Measurements from ENCODE around the gene MEP1A. TPM values are rescaled to one million over a fixed set of nuclear protein-coding genes. Genes with fewer than 3 reads are reported as not detected.

Gene MEP1A
- polyA plus RNA-seq, 3 donors from 2014 or later = not detected

DNA sequence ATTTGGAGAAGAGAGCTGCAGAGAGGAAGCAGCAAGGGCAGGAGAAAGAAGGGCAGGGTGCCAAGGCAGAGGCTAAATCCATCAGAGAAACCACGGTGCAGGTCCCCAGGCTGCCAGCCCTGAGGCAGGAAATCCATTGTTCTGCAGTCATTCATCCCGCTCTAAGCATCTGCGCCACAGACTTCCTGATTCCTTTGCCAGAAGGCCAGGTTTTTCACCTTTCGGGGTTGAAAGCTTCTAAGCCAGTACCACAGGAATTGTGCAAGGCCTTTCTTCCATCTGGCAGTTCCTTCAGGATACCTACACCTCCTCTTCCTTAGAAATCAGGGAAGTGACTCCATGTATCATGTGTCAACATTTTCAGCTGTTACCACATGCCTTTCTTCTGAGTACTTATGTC lies 82.9 kb downstream of the MEP1A start:
- Mint-ChIP-seq H3K4me3 (no peak overlapping the region), H3K4me1 (no peaks in the 10 kb centered on the region), H3K27ac (no peak overlapping the region), H3K27me3 (ENCODE audit: low read depth in 3 of 3) (peaks cover 0 to 4% (median 2%) of the 10 kb centered on the region in 3 donors), H3K36me3 (no peaks in the 10 kb centered on the region), H3K9me3 (no peaks in the 10 kb centered on the region)
- DNase-seq = no peak

DNA sequence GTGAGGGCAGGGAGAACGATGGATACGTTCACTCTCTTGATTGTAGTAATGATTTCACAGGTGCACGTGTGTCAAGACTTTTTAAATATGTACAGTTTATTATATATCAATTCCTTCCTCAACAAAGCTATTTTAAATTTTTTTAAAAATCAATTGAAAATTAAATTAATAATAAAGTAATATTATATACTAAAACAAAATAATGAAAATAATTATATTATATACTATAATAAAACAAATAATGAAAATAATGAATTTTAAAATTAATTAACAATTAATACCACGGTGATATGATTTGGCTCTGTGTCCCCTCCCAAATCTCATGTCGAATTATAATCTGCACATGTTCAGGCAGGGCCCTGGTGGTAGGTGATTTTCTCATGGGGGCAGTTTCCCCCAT lies 85.8 kb downstream of the MEP1A start:
- Mint-ChIP-seq H3K4me3 (no peak overlapping the region), H3K27ac (no peak overlapping the region), H3K4me1 (no peaks in the 10 kb centered on the region), H3K36me3 (no peaks in the 10 kb centered on the region), H3K27me3 (ENCODE audit: low read depth in 3 of 3) (peaks cover 0 to 10% (median 2%) of the 10 kb centered on the region in 3 donors), H3K9me3 (no peaks in the 10 kb centered on the region)
- DNase-seq = no peak

DNA sequence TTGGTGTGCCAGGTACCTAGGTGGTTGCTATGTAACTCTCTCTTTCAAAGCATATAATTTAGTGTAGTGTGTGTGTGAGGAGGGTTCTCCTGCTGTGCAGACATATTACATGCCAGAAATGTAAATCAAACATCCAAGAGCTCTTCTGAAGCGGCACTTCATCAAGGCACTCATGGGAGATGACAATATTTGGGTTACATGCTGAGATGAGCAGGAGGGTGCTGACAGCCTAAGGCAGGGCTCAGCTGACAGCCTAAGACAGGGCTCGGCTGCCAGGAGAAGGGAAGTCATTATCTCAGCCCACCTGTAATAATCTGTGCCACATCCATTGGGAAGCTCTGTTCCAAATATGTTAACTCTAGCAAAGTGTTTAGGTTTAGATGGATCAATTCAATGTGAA lies 89.5 kb downstream of the MEP1A start:
- H3K27ac Mint-ChIP-seq = no peak overlapping the region
- H3K36me3 Mint-ChIP-seq = no peaks in the 10 kb centered on the region
- peaks cover 0 to 6% (median 2%) of the 10 kb centered on the region in 3 donors for H3K27me3 Mint-ChIP-seq (ENCODE audit: low read depth in 3 of 3)
- no peaks in the 10 kb centered on the region for H3K4me1 Mint-ChIP-seq
- DNase-seq = no peak
- no peak overlapping the region for H3K4me3 Mint-ChIP-seq
- H3K9me3 Mint-ChIP-seq = peaks cover 0 to under 1% (median 0%) of the 10 kb centered on the region in 6 donors

DNA sequence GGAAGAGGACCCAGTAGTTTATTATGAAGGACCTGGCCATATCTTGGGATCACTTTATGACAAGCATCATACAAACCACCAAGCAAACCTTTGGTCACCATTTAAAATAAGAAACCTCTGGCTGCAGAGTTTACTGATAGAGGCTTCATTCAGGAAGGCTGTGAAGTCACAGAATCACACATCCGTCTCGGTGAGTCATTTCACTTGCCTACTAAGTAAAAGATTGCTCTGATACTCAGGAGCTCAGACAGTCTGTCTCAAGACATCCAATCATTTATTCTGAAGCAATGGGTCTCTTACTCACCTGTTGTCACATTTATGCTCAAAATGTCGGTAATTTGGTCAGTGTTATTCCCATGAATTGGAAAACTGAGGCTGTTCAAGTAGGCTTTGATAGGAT lies 94.8 kb downstream of the MEP1A start:
- Mint-ChIP-seq H3K4me1 (no peaks in the 10 kb centered on the region), H3K27me3 (ENCODE audit: low read depth in 3 of 3) (no peaks in the 10 kb centered on the region), H3K9me3 (peaks cover 0 to 3% (median 0%) of the 10 kb centered on the region in 6 donors), H3K27ac (no peak overlapping the region), H3K4me3 (no peak overlapping the region), H3K36me3 (no peaks in the 10 kb centered on the region)
- DNase-seq = no peak

DNA sequence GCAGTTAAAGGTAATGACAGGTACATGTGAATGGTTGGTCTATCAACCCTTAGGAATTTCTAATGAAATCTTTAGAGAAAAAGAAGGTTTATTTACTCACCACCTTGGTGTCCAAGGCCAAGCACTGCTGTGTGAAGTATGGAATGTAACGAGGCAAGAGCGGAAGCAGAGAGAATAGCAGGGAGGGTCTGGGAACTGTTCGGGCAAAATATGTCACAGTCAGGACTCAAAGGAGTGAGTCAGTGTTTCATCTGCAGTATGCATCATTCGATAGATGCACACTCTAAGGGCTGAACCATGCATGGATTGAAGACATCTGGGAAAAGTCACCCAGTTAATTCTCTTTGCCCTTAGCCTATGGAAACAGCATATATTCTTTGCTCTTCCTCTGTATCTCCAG lies 95.4 kb downstream of the MEP1A start:
- Mint-ChIP-seq H3K4me1 (no peaks in the 10 kb centered on the region), H3K36me3 (no peaks in the 10 kb centered on the region), H3K27me3 (ENCODE audit: low read depth in 3 of 3) (no peaks in the 10 kb centered on the region), H3K9me3 (peaks cover 0 to 3% (median 0%) of the 10 kb centered on the region in 6 donors), H3K27ac (no peak overlapping the region), H3K4me3 (no peak overlapping the region)
- DNase-seq = no peak

Other genes with a start within 250 kb of the MEP1A start
- not detected for gene CYP39A1, start 140.6 kb upstream of the MEP1A start, polyA plus RNA-seq
- gene SLC25A27, start 140.4 kb upstream of the MEP1A start, polyA plus RNA-seq = not detected
- not detected for gene TDRD6, start 105.5 kb upstream of the MEP1A start, polyA plus RNA-seq
- 1 to 10 TPM in 1 of 3 donors, under 1 TPM in 1, not detected in 1; 0.26 to 2.2 TPM for gene PLA2G7, start 58.0 kb upstream of the MEP1A start, polyA plus RNA-seq
- gene ANKRD66, start 46.5 kb upstream of the MEP1A start, polyA plus RNA-seq = not detected
- not detected for gene ADGRF5, start 128.5 kb downstream of the MEP1A start, polyA plus RNA-seq
- gene ADGRF1, start 248.9 kb downstream of the MEP1A start, polyA plus RNA-seq = not detected